SH-SY5Y (cell line): ENCODE measurements around the gene FAM3B.

Experiments used
- GATA2 ChIP-seq: IDR thresholded peaks from 2 replicates; pipeline ENCODE4 v1.6.1; 2011; ENCODE audit warnings: mild to moderate bottlenecking, low read depth, low read length
- GATA3 ChIP-seq: IDR thresholded peaks from 2 replicates; pipeline ENCODE4 v1.6.1; 2011; ENCODE audit warnings: low read depth, mild to moderate bottlenecking, low read length, moderate library complexity

- TF ChIP-seq GATA2 (no peak), GATA3 (no peak)
Measured at GRCh38 chr21:41369920-41370839, 53.6 kb downstream of the FAM3B start.
